AG08395 (cell line): ENCODE measurements around the gene PDXDC1.
A peak's percentile ranks its signal among the peaks of the same experiment; 100 is the strongest.
"Not testable (repeated sequence)": the region's sequence is repeated elsewhere in the genome, so short reads cannot be mapped to it uniquely, and the experiment has no call there.

Experiments
- DNase-seq: peaks from one replicate; pipeline ENCODE4 v3.0.0; 2012; ENCODE audit warnings: mixed read lengths, low spot score

PDXDC1 gene

DNA sequence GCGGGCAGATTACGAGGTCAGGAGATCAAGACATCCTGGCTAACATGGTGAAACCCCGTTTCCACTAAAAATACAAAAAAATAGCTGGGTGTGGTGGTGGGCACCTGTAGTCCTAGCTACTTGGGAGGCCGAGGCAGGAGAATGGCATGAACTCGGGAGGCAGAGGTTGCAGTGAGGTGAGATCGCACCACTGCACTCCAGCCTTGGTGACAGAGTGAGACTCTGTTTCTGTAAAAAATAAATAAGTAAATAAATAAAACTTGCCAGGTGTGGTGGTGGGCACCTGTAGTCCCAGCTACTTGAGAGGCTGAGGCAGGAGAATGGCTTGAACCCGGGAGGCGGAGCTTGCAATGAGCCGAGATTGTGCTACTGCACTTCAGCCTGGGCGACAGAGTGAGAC, 38.1 kb downstream of the PDXDC1 start:
- not testable (repeated sequence) for DNase-seq

DNA sequence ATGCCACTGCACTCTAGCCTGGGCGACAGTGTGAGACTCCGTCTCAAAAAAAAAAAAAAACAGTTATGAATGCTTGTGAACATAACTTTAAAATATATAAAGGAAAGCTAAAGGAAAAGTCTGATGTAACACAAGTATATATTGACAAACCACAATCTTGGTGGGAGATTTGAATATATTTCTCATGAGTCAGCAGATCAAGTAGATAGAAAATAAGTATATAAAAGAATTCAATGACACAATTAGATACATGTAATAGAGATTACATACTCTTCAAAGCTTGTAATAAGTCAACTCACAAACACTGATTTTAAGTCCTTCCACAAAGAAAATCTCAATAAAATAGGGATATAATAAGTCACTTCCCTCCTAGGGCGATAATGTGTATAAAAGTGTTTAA, 40.8 kb downstream of the PDXDC1 start:
- DNase-seq: not testable (repeated sequence)

DNA sequence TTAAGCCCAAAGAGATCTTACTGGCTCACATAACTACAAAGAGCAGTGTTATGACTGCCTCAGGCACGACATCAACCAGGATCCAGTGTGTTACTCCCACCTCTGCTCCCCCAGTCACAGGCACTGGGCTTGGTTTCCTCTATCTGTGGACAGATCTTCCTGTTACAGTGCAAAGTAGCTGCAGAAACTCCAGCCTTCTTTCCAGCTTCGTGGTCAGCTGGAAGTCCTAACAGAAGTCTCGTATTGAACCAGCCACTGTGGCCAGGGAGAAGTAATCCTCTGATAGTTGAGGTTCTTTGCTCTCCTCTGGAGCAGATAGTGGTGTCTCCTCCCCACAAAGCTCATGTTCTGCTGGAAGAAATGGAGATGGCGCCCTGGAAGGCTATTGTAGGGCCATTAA, 41.5 kb downstream of the PDXDC1 start:
- DNase-seq: not testable (repeated sequence)

DNA sequence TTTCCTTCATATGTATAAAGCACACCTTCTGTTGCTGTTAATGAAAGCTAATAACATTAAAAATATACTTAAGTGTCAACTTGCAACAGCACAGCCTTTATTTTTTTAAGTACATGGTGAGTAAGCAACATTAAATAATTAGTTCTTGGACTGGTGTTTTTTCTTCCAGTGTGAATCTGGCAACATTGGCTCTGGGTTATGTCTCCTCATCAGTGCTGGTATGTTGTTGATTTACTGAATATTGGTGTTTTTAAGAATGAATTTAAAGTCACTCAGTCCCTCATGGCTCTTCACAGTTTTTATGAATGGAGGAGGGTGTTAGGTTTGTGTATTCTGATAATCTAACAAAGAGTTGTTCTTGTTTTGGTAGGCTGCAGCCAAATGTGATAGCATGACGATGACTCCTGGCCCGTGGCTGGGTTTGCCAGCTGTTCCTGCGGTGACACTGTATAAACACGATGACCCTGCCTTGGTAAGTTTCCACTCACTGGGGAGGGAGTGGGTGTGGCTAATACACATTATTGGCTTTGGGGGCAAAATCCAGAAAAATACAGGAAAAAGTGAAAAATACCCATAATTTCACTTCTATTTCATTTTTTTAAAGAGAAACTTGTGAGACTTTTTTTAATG, 42.2 kb downstream of the PDXDC1 start:
- not testable (repeated sequence) for DNase-seq

DNA sequence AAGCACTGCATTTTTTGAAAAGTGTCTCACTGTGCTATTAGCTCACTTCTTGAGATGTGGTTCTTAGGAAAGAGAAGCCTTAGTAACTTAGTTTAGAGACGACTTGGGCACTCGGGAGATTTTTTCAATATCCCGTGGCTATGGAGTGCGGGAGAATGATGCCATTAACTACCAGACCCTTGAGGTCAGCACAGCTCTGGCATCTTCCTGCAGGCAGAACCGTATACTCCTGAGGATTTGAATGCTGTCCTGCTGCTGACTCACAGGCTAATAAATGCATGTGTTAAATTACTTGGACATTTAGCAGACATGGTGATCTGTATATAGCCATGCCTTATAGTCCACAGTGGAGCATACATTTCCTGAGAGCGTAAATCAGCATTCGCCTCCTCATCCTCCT, 46.6 kb downstream of the PDXDC1 start:
- peak; percentile 37 for DNase-seq

DNA sequence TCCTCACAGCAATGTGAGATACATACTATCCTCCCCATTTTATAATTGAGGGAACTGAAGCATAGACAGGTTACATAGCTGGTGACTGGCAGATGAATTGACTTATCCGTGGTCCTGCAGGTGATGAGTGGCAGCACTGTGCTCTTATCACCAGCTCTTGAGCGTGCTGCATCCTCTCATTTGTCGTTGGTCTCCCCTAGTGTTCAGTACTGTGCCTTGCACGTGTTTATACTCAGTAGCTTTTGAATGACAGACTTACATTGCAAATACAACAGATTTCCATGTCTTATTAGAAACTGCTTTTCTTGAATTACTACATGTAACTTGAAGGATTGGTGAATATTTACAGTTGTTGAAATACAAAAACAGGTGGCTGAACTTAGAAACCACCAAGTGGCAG, 47.4 kb downstream of the PDXDC1 start:
- DNase-seq: not testable (repeated sequence)

DNA sequence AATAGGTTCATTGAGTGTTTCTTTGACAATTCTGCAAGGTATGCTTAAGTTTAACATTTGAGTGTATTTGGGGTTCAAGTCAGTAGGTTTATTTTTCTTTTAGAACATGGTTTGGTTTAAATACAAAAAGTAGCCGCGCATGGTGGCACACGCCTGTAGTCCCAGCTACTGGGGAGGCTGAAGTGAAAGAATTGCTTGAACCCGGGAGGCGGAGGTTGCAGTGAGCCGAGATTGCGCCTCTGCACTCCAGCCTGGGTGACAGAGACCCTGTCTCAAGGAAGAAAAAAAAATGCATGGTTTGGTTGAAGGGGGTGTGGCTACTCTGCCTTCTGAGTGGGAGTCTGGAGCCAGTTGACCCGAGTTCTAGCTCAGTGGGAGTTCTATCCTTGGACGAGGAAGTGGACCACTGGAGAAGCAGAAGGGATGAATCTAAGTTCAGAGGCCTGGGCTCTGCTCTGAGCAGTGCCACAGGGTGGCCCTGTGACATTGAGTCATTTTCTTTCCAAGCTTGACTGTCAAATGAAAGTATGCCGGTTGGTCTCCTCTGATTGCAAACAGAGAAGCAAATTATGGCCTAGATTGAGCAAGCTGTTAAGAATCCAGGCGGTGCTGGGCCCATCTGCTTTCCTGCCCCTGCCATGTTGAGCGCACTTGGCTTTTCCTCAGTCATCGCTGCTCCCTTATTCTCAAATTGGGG, 48.7 kb downstream of the PDXDC1 start:
- DNase-seq: peak; percentile 10

DNA sequence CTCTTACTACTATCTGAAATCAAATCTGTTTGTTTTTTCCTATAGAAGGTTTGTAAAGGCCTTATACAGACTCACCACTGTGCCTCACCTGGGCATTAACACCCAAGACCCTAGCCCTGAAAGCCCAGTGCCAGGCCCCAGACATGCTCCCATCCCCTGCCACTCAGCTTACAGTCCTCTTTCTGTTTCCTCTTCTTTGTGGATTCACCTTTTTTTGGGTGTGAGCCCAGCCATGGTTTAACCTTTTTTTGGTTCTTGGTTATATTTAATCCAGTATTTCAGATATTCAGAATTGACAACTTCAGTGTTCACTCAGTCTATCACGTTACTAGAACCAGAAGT, 50.0 kb downstream of the PDXDC1 start:
- DNase-seq: not testable (repeated sequence)

DNA sequence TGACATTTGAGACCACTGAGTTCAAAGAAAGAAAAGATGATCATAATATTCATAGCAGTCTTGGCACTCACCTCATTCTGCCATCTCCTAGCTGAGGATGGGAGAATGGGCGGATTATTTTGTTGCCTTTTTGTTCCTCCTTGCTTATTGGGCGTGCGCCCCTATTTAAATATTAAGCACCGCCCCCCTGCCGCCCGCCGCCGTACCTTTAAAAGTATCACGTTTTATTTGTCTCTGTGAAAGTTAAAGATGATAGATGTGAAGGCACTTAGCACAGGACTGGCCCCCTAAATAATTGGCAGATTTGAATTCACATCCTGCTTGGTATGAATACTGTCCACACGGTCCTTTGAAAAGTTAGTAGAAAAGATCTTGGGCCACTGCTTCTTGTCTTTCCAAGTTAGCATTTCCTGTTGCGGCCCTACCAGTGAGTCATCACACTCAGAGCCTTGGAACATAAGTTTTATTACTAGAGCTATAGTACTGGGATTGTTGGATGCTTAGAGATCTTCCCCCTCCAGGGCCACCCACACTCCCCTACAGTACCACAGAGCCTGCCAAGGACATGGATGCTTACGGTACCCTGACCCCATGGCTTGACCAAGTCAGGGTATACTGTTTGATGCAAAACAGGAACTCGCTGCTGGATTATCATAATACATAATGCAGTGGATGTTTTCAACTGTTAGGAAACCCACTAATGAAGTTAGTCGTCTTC, 50.6 kb downstream of the PDXDC1 start:
- peak; percentile 11 for DNase-seq

DNA sequence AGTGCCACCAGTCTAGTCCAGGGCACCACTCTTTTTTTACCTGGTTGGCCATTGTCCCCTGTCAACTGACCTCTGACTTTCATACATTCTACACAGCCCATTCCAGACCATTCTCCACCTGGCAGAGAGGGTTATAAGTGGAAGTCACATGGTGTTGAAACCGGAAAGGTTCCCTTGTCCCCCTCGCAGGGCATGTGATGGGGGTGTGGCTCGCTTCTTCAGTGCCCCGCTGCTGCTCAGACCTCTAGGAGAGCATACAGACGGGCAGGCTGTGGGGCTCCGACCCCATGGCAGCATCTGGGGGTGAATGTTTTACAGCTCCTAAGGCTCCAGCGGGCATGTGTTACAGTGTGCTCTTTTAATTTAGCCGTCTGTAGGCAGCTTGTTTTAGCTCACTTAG, 52.2 kb downstream of the PDXDC1 start:
- not testable (repeated sequence) for DNase-seq

DNA sequence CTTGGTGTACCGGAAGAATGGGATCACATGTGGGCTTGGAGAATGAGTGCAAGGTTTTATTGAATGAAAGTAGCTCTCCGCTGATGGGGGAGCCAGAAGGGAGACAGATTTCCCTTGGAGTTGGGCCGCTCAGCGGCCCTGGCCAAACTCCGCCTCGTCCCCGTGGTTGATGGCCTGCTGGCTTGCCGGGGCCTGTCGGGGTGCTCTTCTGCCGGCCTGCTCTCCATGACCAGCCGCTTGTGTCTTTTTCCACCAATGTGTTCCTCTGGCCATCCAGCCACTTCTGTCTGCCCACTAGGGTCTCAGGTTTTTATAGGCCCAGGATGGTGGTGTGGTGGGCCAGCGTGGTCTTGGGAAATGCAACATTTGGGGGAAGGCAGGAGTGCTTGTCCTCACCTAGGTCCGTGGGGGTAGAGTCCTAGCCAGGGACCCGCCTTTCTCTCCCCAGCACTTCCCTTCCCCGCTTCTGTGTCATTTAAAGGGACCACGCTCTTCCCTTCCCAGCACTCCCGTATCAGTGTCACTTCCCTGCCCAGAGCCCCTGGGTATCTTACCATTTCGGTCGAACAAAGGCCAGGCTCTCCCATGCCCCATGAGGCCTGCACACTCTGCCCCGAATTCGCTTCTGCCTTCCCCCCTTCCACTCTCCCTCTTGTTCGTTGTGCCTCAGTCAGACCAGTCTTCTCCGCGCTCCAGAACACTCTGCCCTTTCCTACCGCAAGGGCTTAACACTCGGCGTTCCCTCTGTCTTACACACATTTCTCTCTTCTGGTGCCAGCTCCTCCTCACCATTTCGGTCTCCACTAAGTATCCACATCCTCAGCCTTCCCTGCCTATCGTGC, 52.9 kb downstream of the PDXDC1 start:
- not testable (repeated sequence) for DNase-seq

DNA sequence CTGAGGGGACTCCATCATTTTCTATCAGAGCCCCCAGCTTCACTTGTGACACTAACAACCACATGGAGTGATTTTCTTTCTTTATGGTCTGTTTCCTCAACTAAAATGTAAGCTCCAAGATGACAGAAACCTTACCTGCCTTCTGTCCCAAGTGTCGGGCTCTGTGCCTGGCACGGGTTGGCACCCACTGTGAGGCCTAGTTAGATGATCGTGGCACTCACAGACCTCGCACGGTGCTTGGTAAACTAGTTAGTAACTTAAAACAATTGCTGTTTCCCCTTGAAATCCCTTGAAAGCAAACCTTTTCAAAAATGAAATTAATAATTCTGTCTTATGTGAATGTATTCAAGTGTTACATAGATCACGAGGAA, 53.5 kb downstream of the PDXDC1 start:
- not testable (repeated sequence) for DNase-seq

DNA sequence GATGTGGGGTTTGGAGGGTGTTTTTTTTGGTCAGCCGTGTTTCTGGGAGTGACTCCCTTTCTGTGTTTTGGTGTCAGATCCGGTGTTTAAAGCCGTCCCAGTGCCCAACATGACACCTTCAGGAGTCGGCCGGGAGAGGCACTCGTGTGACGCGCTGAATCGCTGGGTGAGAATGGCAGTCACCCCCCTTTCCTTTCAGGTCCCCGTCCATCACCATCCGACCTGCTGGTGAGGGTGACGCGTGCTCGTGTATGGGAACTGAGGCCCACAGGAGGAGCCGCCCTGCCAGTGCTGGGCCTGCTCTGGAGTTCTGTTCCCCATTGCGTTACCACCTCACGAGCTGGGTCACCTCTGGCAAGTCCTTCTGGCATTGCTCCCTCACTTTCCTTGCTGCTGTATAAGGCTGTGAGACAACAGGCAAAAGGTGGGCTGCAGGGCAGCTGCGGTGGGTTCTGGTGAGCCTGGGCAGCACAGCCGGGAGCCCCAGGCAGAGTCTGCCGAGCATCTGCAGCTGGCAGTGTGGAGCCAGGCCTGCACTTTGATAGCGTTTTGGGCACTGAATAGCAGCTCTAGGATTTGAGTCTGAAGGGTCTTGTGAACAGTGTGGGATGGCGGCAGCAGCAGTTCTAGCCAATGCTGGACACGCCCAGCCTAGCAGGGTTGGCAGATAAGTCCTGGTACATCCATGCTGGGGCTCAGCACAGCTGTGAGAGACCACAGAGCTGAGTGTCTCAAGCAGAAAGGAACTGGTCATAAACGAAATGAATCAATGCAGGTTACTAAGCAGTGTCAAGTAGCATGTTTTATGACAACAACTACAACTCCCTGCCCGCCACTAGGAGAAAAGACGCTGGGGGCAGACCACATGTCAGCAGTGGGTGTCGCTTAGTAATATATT, 54.2 kb downstream of the PDXDC1 start:
- peak; percentile 22 for DNase-seq

DNA sequence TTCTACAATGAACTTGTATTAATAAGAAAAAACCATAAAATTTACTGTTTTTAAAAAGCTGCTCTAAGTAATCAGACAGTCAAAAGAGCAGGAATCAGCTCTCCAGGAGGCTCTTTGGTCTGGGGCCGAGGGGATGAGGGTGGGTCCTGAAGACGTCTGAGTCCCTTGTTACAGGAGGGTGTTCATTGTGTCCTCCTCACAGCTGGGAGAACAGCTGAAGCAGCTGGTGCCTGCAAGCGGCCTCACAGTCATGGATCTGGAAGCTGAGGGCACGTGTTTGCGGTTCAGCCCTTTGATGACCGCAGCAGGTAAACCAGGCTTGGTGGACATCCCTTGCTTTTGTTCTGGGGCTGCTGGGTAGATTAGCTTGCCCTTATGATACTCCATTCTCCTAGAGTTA, 54.9 kb downstream of the PDXDC1 start:
- not testable (repeated sequence) for DNase-seq

DNA sequence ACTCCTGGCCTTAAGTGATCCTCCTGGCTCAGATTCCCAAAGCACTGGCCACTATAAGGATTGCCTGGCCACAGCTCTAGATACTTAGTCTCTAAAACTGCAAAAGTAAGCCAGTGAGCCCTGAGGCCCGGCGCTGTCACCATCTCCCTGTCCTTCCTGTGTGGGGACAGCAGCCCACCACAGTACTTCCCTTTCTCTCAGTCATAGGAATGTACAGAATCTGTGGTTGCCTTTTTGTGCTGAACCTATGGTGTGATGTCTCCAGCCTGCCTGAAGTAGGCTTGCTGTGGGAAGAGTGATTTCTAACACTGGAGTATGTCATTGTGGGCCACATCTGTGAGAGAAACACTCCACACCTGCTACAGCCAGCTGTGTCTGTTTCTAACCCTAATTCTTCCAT, 56.4 kb downstream of the PDXDC1 start:
- no peak for DNase-seq

DNA sequence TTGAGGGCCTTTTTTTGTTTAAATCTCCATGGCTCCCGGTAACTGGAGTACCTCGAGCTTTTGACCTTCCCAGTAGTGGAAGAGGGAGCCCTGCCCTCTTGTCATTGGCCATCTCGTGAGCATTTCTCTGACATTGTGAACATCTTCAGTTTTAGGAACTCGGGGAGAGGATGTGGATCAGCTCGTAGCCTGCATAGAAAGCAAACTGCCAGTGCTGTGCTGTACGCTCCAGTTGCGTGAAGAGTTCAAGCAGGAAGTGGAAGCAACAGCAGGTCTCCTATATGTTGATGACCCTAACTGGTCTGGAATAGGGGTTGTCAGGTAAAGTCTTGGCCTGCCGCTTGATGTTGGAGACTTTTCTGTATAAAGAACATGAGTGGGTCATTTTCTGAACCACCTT, 56.8 kb downstream of the PDXDC1 start:
- no peak for DNase-seq

DNA sequence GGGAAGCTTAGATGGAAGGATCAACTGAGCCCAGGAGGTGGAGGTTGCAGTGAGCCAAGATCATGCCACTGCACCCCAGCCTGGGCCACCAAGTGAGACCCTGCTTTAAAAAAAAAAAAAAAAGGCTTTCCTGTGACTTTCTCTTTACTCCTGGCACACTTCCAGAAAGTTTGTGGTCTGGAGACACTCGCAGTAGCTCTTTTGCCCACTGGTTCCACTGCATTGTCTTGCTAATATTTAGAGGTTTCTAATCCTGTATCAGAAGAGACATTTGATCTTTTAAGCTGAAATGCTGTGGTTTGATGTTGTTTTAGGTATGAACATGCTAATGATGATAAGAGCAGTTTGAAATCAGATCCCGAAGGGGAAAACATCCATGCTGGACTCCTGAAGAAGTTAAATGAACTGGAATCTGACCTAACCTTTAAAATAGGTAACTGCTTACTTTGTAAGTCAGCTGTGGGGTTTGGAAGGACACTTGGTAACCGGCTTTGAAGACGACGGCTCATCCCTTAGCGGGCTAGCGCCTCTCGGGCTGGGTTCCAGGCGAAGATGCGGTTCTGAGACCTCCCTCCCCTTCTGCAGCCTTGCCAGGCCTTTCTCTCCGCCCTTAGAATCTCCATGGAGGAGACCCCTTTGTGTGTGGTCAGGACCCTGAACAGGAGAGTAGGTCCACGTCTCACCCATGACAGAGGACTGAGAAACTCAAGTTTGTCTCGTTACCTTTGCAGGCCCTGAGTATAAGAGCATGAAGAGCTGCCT, 57.9 kb downstream of the PDXDC1 start:
- no peak for DNase-seq

DNA sequence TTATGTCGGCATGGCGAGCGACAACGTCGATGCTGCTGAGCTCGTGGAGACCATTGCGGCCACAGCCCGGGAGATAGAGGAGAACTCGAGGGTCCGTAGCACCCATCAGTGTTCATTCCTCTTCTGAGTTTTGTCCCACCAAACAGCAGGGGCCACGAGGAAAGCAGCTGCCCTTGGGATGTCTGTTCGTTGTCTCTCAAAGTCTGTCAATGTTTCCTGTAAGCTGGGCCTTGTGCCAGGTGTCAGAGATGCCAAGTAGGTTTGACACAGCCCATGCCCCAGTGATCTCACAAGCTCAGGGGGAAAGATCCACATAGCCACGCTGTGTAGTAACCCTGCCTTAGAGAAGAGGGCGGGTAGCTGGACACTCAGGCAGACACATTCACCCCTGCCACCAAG, 58.5 kb downstream of the PDXDC1 start:
- DNase-seq: no peak

DNA sequence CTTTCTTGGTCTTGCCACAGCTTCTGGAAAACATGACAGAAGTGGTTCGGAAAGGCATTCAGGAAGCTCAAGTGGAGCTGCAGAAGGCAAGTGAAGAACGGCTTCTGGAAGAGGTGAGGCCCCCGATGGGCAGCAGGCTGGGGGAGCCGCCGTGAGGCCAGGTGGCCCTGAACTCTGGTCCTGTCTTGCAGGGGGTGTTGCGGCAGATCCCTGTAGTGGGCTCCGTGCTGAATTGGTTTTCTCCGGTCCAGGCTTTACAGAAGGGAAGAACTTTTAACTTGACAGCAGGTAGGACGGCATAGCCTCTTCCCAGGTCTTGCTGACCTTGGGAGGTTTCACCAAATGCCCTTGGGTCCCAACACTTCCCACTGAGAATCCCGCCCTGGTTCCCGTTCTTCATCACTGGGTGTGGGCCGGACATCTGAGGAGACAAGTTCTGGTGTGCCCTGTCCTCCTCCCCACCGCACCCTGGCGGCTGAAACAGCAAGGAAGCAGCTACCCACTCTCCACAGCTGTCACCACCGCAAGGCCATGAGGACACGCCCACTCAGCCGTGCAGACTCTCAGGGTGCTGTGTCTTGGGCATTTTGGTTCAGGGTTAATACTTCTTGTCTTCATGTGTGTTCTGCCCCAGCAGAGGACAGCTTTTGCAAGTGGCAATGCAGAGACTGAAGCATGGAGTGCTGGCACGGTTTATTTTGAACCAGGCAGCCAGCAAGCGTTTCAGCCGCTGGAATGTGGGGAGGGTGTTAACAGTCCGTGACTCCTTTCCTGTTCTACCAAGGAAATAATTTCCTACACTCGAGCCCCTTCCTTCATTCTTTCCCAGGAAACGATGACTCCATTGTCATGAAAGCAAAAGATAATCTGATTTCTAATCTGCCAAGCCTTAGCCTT, 59.7 kb downstream of the PDXDC1 start:
- DNase-seq: peak; percentile 52
